22Rv1 (cell line): ENCODE measurements around the gene C1QTNF2.

Experiments
- H3K27ac ChIP-seq: fragments of 450-650 bp; 2 replicates; pipeline ENCODE4 v1.5.1; 2017
- ZFX ChIP-seq: fragments of 450-650 bp; IDR thresholded peaks from 2 replicates; pipeline ENCODE4 v1.6.1; 2017; ENCODE audit warnings: antibody characterized with exemption, borderline replicate concordance
- TF ChIP-seq, protein P1 (sequence below): fragments of 450-650 bp; IDR thresholded peaks from 2 replicates; pipeline ENCODE4 v1.5.1; 2017; ENCODE audit warnings: mild to moderate bottlenecking

The C1QTNF2 gene

DNA sequence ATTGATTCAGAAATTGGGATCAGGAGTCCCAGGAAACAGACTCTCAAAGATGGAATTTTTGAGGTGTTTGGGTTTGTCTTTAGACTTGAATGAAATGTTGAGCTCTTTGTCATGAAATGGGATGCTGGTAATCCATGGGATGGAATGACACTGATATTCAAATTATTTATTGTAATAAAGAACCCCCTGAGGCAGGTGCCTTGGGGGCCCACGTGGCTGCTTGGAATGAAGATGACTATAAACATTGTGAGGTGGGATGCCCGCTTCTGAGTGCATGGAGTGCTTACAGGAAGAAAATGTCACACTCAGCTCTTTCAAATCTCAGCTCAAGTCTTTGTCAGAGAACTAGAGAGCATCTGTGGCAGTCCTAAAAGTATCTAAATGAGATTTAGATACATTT, 9.6 kb upstream of the C1QTNF2 start:
- TF ChIP-seq, protein P1, sequence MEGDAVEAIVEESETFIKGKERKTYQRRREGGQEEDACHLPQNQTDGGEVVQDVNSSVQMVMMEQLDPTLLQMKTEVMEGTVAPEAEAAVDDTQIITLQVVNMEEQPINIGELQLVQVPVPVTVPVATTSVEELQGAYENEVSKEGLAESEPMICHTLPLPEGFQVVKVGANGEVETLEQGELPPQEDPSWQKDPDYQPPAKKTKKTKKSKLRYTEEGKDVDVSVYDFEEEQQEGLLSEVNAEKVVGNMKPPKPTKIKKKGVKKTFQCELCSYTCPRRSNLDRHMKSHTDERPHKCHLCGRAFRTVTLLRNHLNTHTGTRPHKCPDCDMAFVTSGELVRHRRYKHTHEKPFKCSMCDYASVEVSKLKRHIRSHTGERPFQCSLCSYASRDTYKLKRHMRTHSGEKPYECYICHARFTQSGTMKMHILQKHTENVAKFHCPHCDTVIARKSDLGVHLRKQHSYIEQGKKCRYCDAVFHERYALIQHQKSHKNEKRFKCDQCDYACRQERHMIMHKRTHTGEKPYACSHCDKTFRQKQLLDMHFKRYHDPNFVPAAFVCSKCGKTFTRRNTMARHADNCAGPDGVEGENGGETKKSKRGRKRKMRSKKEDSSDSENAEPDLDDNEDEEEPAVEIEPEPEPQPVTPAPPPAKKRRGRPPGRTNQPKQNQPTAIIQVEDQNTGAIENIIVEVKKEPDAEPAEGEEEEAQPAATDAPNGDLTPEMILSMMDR, result no peak
- no peak for TF ChIP-seq ZFX
- no peak overlapping the region for H3K27ac ChIP-seq

DNA sequence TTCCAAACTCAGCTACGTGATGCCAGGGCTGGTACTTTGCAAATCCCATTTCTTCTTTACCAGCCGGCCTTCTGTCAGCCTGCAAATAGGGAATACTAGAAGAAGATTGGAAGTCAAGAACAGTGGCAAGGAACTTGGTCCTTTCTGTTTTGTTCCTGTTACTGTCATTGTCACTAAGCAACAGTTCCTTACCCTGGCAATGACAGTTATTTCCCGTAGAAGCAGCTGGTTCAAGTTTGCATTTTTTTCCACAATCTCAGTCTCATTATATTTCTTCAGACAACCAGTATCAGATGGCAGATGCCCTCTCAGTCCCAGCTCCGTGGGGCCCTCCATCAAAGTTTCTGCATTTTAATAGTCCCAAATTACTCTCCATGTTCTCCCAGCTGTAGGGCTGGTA, 9.1 kb upstream of the C1QTNF2 start:
- no peak for TF ChIP-seq ZFX
- TF ChIP-seq, protein P1, result no peak
- no peak overlapping the region for H3K27ac ChIP-seq

DNA sequence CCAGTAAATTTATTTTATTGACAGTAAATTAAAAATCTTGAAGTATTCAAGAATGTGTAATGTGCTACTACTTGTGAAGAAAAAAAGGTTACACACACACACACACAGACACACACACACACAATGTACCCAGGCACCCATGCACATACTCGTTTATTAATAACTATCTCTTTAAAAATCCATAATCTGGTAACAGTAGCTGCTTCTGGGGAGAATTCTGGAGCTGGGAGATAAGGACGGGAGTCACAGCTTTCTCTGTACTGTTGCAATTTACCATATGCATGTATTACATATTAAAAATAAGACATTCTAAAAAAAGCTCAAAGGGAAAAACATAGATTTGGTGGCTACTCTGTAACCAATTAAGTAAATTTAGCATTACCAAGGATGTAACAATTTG, 7.9 kb upstream of the C1QTNF2 start:
- no peak for TF ChIP-seq ZFX
- TF ChIP-seq, protein P1, result no peak
- no peak overlapping the region for H3K27ac ChIP-seq

DNA sequence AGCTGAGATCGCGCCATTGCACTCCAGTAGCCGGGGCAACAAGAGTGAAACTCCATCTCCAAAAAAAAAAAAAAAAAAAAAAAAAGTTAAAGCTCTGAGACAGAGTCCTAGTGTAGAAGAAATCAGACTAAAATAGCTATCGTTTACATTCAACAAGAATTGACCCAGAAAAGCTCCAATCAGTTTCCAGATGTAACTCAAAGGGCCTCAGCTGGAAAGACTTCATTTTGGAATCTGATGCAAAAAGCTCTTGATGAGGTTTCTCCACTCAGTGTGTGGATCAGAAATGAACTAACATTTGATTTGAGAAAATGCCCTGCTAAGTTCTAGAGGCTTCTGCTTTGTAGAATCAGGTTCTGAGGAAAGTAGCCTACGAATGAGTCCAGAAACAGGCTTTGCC, 7.2 kb upstream of the C1QTNF2 start:
- TF ChIP-seq ZFX, result no peak
- TF ChIP-seq, protein P1, result no peak
- H3K27ac ChIP-seq, result no peak overlapping the region

DNA sequence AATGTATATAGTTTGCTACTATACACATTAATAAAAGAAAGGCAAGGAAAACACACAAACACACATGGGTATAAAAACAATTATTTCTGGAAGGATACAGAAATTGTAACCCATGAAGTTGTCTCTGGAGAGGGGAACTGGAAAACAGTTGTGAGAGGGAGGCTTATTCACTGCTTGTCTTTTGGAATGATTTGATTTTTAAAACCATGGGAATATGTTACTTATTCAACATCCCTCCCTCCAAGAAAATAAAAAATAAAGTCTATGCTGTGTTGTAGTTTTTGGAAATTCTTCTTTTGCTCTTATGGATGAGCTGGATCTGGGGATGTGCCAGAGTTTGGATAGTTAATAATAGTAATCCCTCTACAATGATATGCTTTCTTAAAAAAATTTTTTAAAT, 6.0 kb upstream of the C1QTNF2 start:
- TF ChIP-seq, protein P1, result no peak
- TF ChIP-seq ZFX, result no peak
- no peak overlapping the region for H3K27ac ChIP-seq

DNA sequence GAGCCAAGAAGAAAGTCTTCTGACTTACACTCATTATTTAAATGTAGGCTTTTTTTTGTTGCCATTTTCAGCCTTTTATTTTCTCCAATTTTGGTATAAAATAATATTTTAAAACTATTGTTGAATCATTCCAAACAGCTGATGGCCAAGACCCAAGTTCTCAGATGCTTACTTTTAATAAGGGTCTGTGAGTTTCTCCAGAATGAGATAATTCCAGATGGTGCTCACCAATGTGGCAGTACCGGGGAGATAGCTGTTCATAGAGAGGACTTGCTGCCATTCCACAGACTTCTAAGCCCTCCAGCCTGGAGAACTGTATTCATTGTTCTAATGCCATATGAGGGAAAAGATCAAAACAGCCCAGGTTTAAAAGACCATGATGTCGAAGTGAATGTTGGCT, 5.3 kb upstream of the C1QTNF2 start:
- H3K27ac ChIP-seq, result no peak overlapping the region
- TF ChIP-seq ZFX, result no peak
- TF ChIP-seq, protein P1, result no peak

DNA sequence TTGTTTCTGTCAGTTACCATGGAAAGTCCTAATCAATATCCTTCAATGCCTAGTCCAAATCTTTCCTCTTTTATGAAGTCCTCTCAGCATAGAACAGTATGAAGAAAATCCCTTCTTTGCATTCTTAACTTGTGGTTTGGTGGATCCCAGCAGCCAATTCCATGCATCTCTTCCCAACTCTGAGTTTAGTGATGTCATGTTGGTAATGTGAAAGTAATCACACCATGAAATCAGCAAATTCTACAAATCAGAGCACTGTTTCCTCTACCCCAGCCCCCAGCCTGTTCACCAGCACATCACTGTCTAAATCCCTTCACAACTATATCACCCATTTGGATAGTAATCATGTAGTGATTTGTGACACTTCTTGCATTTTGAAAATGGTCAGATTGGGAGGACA, 4.7 kb upstream of the C1QTNF2 start:
- H3K27ac ChIP-seq, result no peak overlapping the region
- TF ChIP-seq, protein P1, result no peak
- TF ChIP-seq ZFX, result no peak
